ENCODE results near the gene LRRC18. TPM values are rescaled to one million over a fixed set of nuclear protein-coding genes. Genes with fewer than 3 reads are reported as not detected.

The LRRC18 gene
- total RNA-seq, 4 donors from 2014 or later, result not detected

DNA sequence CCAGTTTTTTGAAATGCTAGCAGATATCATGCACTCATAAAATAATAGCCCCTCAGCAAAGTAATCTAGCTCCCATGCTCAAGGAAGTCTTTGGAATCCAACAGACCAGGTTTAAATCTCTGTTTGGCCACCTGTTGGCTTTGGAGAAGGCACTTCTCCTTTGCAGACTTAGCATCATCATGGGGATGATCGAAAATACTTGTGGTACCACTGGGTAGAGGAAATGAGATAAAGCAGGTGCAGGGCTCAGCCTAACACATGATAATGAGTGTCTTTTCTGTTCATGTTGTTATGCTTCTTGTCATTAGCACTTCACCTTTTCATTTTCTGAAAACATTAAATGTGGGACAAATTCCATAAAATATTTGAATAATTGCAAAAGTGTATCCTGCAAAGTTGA lies 67.4 kb downstream of the LRRC18 start:
- Histone ChIP-seq H3K4me3 (no peak overlapping the region), H3K27me3 (no peaks in the 10 kb centered on the region), H3K27ac (replicated peaks in 1 of 4) (no peak overlapping the region), H3K36me3 (no peaks in the 10 kb centered on the region), H3K9me3 (no peaks in the 10 kb centered on the region), H3K4me1 (no peaks in the 10 kb centered on the region)
- TF ChIP-seq POLR2AphosphoS5 (IDR thresholded peaks at IDR 0.05), result no peak
- TF ChIP-seq POLR2A (IDR thresholded peaks at IDR 0.05; ENCODE audit: low read depth), result no peak
- no peak for TF ChIP-seq EP300 (IDR thresholded peaks at IDR 0.05)
- TF ChIP-seq CTCF (IDR thresholded peaks at IDR 0.05), result no peak
- intact Hi-C loops (cut with DNase I), result no loop called here
- whole genome bisulfite sequencing, result 86% methylated on average over 1 of the region's 1 CpG
- peak; percentile 39 for DNase-seq (ENCODE audit: extremely low spot score)

Small RNA genes lying within 50 kb of the gene (small RNA-seq; reads per million reads assigned to genes)
- 0 reads per million in 3 donors for gene MIR4294

Other genes with a start within 250 kb of the LRRC18 start
- gene VSTM4, start 175.7 kb upstream of the LRRC18 start, total RNA-seq, result 10 to 100 TPM in 3 of 4 donors, 1 to 10 TPM in 1; 10.0 to 21.4 (median 12.6) TPM
- not detected for gene FAM170B, start 194.2 kb upstream of the LRRC18 start, total RNA-seq
- gene TMEM273, start 248.6 kb upstream of the LRRC18 start, total RNA-seq, result 10 to 100 TPM; 11.6 to 36.8 (median 25.1) TPM